B cell (primary cell): Measurements from ENCODE around the gene LHFPL6. TPM values are rescaled to one million over a fixed set of nuclear protein-coding genes. Genes with fewer than 3 reads are reported as not detected.

Experiments
- ATAC-seq: fragments of 200-7000 bp; cut with Tn5 transposase; one replicate; pipeline ENCODE4 v1.10.0; 2021; ENCODE audit warnings: low read depth, mild to moderate bottlenecking, moderate number of reproducible peaks, moderate library complexity
- CTCF ChIA-PET: fragments of 350-600 bp; sonication (Branson Sonifier 250); formaldehyde crosslinking; loops from one replicate; lab custom pipeline; 2021; ENCODE audit warnings: antibody characterized with exemption, inconsistent platforms; lab: Charles Lee
- POLR2A ChIA-PET: fragments of 350-600 bp; sonication (Branson Sonifier 250); formaldehyde crosslinking; loops from one replicate; lab custom pipeline; 2021; ENCODE audit warnings: antibody characterized with exemption; lab: Charles Lee
- DNase-seq: peaks from one replicate; pipeline ENCODE4 v3.0.0; 2013
- H2AFZ ChIP-seq: 2 replicates; pipeline ENCODE4 v1.6.1; 2012; ENCODE audit warnings: mild to moderate bottlenecking, low read depth, low read length; ENCODE audit not compliant: insufficient read depth, poor library complexity, severe bottlenecking
- H3K27ac ChIP-seq, 2 donors: 1 replicate in 1 of 2; 2 replicates in 1 of 2; pipeline ENCODE4 v1.5.1; 2012 to 2013; ENCODE audit warnings: low read length in 2 of 2, mild to moderate bottlenecking in 2 of 2, moderate library complexity in 1 of 2
- H3K27me3 ChIP-seq, 4 experiments: fragments of 200-600 bp in 1 of 4; sonication (generic) in 1 of 4; replicated peaks in 1 of 4; 1 replicate in 2 of 4; 2 replicates in 2 of 4; pipeline versions ENCODE4 v1.6.1 to v1.7.0; 2013 to 2016; ENCODE audit warnings: low read length in 3 of 4, mild to moderate bottlenecking in 2 of 4, mixed read lengths in 1 of 4, moderate library complexity in 1 of 4; ENCODE audit not compliant: insufficient read depth in 4 of 4, control insufficient read depth in 3 of 4; ENCODE audit errors: control extremely low read depth in 1 of 4
- H3K36me3 ChIP-seq, 2 experiments: replicated peaks in 1 of 2; 1 replicate in 1 of 2; 2 replicates in 1 of 2; pipeline versions ENCODE4 v1.6.1 to v1.7.1; 2013; ENCODE audit warnings: low read length in 1 of 2; ENCODE audit not compliant: insufficient read depth in 2 of 2, control insufficient read depth in 1 of 2; ENCODE audit errors: control extremely low read depth in 1 of 2, extremely low read depth in 1 of 2
- H3K4me1 ChIP-seq, 2 donors: fragments of 200-600 bp in 1 of 2; sonication (generic) in 1 of 2; 1 replicate in 1 of 2; 2 replicates in 1 of 2; pipeline versions ENCODE4 v1.5.1 to v1.6.1; 2013 to 2017; ENCODE audit warnings: low read length in 2 of 2; ENCODE audit not compliant: control insufficient read depth in 2 of 2, insufficient read depth in 2 of 2
- H3K4me2 ChIP-seq: replicated peaks from 2 replicates; pipeline ENCODE3; 2012; ENCODE audit warnings: mild to moderate bottlenecking, low read depth, low read length; ENCODE audit not compliant: poor library complexity, severe bottlenecking
- H3K4me3 ChIP-seq, 5 experiments: fragments of 200-600 bp in 1 of 5; sonication (generic) in 1 of 5; 1 replicate in 3 of 5; 2 replicates in 2 of 5; pipeline versions ENCODE4 v1.5.1 to v1.7.0; 2011 to 2016; ENCODE audit warnings: low read length in 4 of 5, mild to moderate bottlenecking in 4 of 5, low read depth in 2 of 5, control low read depth in 1 of 5, moderate library complexity in 1 of 5; ENCODE audit not compliant: insufficient read depth in 1 of 5; ENCODE audit errors: control extremely low read depth in 1 of 5, extremely low read depth in 1 of 5
- H3K79me2 ChIP-seq: fragments of 200-600 bp; sonication (generic); one replicate; pipeline ENCODE4 v1.6.0; 2016; ENCODE audit warnings: low read length; ENCODE audit not compliant: control insufficient read depth, insufficient read depth
- H3K9ac ChIP-seq: fragments of 200-600 bp; sonication (generic); 2 replicates; pipeline ENCODE4 v1.6.1; 2017; ENCODE audit warnings: mild to moderate bottlenecking, low read length, moderate library complexity
- H3K9me3 ChIP-seq, 3 donors: one replicate each; pipeline versions ENCODE4 v1.6.1 to v1.7.1; 2013; ENCODE audit warnings: low read length in 2 of 3; ENCODE audit not compliant: control insufficient read depth in 2 of 3, insufficient read depth in 1 of 3; ENCODE audit errors: control extremely low read depth in 1 of 3
- H4K20me1 ChIP-seq: 2 replicates; pipeline ENCODE4 v1.6.0; 2012; ENCODE audit warnings: mild to moderate bottlenecking, low read length; ENCODE audit not compliant: insufficient read depth, control insufficient read depth, poor library complexity, severe bottlenecking
- H3K27ac Mint-ChIP-seq: one replicate; pipeline ENCODE4 v1.8.0; 2021; ENCODE audit warnings: mixed read lengths
- H3K27me3 Mint-ChIP-seq: one replicate; pipeline ENCODE4 v1.8.0; 2021; ENCODE audit warnings: mixed read lengths
- H3K4me1 Mint-ChIP-seq: one replicate; pipeline ENCODE4 v1.8.0; 2021; ENCODE audit warnings: mixed read lengths
- H3K4me3 Mint-ChIP-seq: one replicate; pipeline ENCODE4 v1.8.0; 2021; ENCODE audit warnings: mixed read lengths
- H3K9me3 Mint-ChIP-seq: one replicate; pipeline ENCODE4 v1.8.0; 2022; ENCODE audit warnings: mixed read lengths; ENCODE audit not compliant: insufficient read depth
- CTCF ChIP-seq: fragments of 200-600 bp; IDR thresholded peaks from one replicate; pipeline ENCODE4 v1.8.0; 2022; ENCODE audit warnings: antibody characterized with exemption, mild to moderate bottlenecking
- EZH2 ChIP-seq: IDR thresholded peaks from 2 replicates; pipeline ENCODE4 v1.6.1; 2012; ENCODE audit warnings: borderline replicate concordance, low read depth, mild to moderate bottlenecking, moderate library complexity, low read length; ENCODE audit not compliant: insufficient read depth, poor library complexity, severe bottlenecking
- WGBS: methylation state at CpG from one replicate; pipeline ENCODE4 v1.1.5; 2013; ENCODE audit warnings: missing lambda C conversion rate; ENCODE audit not compliant: insufficient coverage; 5-methylcytosine and 5-hydroxymethylcytosine counted together
- intact Hi-C: fragments of 100-400 bp; cut with micrococcal nuclease; formaldehyde crosslinking; loops from one replicate; pipeline ENCODE4 v1.10.0; 2022
- polyA plus RNA-seq: library from polyadenylated mRNA; depleted of rRNA; stranded (reverse); fragments of >200 nt; gene quantifications from 2 replicates; pipeline ENCODE4 v1.2.3, GENCODE V29; 2012
- total RNA-seq, 2 donors: library from RNA; stranded (reverse); fragments of 120-200 nt in 1 of 2; gene quantifications; 1 replicate in 1 of 2; 2 replicates in 1 of 2; pipeline versions ENCODE4 v1.2.3 to v1.2.4, GENCODE V29; 2013 to 2022

The LHFPL6 gene
- total and polyA plus RNA-seq, 2 donors (not counting 1 experiment from before 2014, with no cell fraction given): 0.01 TPM; not detected in 1

GRCh38 chr13:39401756-39402155 lies 201.2 kb downstream of the LHFPL6 start:
- DNase-seq (no peak), ATAC-seq (no peak)
- Histone ChIP-seq H2AFZ (no peak overlapping the region), H3K79me2 (no peaks in the 10 kb centered on the region), H3K27me3 (no peaks in the 10 kb centered on the region), H3K4me1 (no peaks in the 10 kb centered on the region), H3K9ac (no peak overlapping the region), H3K4me2 (no peak overlapping the region), H4K20me1 (no peaks in the 10 kb centered on the region), H3K9me3 (no peaks in the 10 kb centered on the region), H3K4me3 (no peak overlapping the region), H3K27ac (no peak overlapping the region), H3K36me3 (no peaks in the 10 kb centered on the region)
- ChIA-PET POLR2A (no interaction called here), CTCF (no interaction called here)
- TF ChIP-seq CTCF (no peak), EZH2 (no peak)
- intact Hi-C loops: no loop called here
- no peaks in the 10 kb centered on the region for H3K4me1 Mint-ChIP-seq
- H3K27me3 Mint-ChIP-seq: no peaks in the 10 kb centered on the region
- H3K4me3 Mint-ChIP-seq: no peak overlapping the region
- WGBS: no CpG with 5 or more reads among the region's 3 CpGs
- H3K27ac Mint-ChIP-seq: no peak overlapping the region
- no peaks in the 10 kb centered on the region for H3K9me3 Mint-ChIP-seq

- Histone ChIP-seq H2AFZ (no peak overlapping the region), H3K9me3 (no peaks in the 10 kb centered on the region), H3K9ac (no peak overlapping the region), H3K27me3 (no peaks in the 10 kb centered on the region), H4K20me1 (no peaks in the 10 kb centered on the region), H3K27ac (no peak overlapping the region), H3K79me2 (no peaks in the 10 kb centered on the region), H3K4me1 (no peaks in the 10 kb centered on the region), H3K36me3 (no peaks in the 10 kb centered on the region), H3K4me3 (no peak overlapping the region), H3K4me2 (no peak overlapping the region)
- CTCF ChIA-PET: no interaction called here
- WGBS: no CpG with 5 or more reads among the region's 4 CpGs
- ATAC-seq: no peak
- Mint-ChIP-seq H3K9me3 (no peaks in the 10 kb centered on the region), H3K27me3 (no peaks in the 10 kb centered on the region), H3K27ac (no peak overlapping the region), H3K4me3 (no peak overlapping the region), H3K4me1 (no peaks in the 10 kb centered on the region)
- no peak for DNase-seq
- no peak for TF ChIP-seq CTCF
- TF ChIP-seq EZH2: no peak
- POLR2A ChIA-PET: no interaction called here
- intact Hi-C loops: no loop called here
These were observed 201.8 kb downstream of the LHFPL6 start for GRCh38 chr13:39401046-39401705.
